ENCODE measurements around the gene TRNAU1AP.
"Not testable (repeated sequence)": the region's sequence is repeated elsewhere in the genome, so short reads cannot be mapped to it uniquely, and the experiment has no call there.

TRNAU1AP gene

GRCh38 chr1:28521502-28522164 lies 31.3 kb upstream of the TRNAU1AP start:
- no peak for DNase-seq (ENCODE audit: low spot score)

DNA sequence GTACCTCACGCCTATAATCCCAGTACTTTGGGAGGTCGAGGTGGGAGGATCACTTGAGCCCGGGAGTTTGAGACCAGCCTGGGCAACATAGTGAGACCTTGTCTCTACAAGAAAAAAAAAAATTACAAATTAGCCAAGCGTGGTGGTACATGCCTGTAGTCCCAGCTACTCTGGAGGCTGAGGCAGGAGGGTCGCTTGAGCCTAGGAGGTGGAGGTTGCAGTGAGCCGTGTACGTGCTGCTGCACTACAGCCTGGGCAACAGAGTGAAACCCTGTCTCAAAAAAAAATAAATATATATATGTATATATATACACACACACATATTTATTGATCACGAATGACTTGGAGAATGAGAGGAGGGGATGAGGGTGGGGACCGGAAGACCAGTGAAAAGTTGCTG lies 30.3 kb upstream of the TRNAU1AP start:
- DNase-seq (ENCODE audit: low spot score) = not testable (repeated sequence)

DNA sequence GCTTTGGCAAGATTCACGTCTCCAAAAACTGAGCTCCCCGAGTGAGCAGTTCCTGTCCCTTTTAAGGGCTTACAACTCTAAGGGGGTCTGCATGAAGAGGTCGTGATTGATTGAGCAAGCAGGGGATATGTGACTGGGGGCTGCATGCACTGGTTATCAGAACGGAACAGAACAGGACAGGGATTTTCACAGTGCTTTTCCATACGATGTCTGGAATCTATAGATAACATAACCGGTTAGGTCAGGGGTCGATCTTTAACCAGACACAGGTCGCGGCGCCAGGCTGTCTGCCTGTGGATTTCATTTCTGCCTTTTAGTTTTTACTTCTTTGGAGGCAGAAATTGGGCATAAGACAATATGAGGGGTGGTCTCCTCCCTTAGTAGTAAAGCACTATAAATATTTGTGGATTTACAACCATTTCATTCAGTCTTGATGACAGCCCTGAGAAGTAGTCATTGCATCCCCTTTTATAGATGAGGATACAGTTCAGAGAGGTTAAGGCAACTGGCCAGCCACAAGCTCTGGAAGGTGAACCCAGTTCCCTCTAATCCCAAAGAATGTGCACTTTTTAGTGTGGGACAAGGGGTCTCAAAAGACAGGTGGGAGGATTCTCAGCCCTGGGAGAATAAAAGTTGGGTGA lies 27.8 kb upstream of the TRNAU1AP start:
- DNase-seq (ENCODE audit: low spot score) = not testable (repeated sequence)

DNA sequence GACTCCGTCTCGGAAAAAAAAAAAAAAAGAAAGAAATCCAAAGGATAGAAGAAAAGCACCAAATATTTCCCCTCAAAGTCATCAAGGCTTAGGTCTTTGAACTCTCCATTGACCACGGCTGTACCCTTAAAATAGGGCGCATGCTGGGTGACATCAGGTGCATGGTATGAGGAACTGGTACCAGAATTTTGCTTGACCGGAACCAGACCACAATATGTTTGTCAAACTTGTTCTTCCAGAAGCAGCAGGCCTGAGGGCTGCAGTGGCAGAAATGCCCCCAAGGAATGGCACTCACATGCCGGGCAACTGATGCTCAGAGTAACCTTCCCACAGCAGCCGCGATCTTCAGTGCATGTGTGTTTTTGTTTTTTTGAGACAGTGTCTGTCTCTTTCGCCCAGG lies 26.0 kb upstream of the TRNAU1AP start:
- no peak for DNase-seq (ENCODE audit: low spot score)

- no peak for DNase-seq (ENCODE audit: low spot score)
Measured at GRCh38 chr1:28530456-28530855, 22.4 kb upstream of the TRNAU1AP start.

GRCh38 chr1:28534671-28535070 lies 18.2 kb upstream of the TRNAU1AP start:
- DNase-seq (ENCODE audit: low spot score) = no peak

DNA sequence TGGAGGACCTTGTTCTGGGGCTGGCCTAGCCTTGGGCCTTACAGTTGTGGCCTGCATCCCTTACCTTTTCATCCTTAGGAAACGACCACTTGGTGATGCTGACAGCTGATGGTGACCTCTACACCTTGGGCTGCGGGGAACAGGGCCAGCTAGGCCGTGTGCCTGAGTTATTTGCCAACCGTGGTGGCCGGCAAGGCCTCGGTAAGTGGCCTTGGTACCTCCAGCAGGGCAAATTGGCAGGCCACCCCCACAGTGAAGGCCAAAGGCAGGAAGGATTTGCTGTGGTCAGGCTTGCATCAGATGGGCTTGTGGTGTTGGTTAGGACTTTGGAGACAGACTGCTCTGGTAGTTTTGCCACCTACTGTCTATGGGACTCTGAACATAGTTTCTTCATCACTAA lies 17.7 kb upstream of the TRNAU1AP start:
- no peak for DNase-seq (ENCODE audit: low spot score)

DNA sequence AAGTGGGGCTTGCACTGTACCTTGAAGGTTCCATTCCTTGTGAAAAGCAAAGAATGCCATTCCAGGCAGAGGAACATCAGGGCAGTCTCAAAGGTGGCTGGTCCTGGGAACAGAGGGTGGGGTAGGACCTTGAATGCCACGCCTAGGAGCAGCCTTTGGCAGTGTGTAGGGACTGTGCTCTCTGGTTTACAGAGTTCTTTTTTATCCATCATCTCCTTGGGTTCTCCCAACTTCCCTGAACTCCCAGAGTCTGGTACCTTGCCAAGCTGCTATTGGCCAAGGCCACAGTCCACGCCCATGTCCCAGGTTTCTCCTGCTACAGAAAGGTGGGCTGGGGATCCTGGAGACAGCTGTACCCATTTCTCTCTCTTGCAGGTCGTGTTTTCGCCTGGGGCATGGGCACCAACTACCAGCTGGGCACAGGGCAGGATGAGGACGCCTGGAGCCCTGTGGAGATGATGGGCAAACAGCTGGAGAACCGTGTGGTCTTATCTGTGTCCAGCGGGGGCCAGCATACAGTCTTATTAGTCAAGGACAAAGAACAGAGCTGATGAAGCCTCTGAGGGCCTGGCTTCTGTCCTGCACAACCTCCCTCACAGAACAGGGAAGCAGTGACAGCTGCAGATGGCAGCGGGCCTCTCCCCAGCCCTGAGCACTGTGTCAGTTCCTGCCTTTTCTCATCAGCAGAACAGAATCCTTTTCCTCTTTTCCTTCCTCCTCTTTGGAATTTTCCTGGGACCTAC lies 15.3 kb upstream of the TRNAU1AP start:
- peak; percentile 63 for DNase-seq (ENCODE audit: low spot score)

- no peak for DNase-seq (ENCODE audit: low spot score)
Measured at GRCh38 chr1:28538286-28538685, 14.6 kb upstream of the TRNAU1AP start.

- no peak for DNase-seq (ENCODE audit: low spot score)
Measured at GRCh38 chr1:28540651-28541050, 12.2 kb upstream of the TRNAU1AP start.

DNA sequence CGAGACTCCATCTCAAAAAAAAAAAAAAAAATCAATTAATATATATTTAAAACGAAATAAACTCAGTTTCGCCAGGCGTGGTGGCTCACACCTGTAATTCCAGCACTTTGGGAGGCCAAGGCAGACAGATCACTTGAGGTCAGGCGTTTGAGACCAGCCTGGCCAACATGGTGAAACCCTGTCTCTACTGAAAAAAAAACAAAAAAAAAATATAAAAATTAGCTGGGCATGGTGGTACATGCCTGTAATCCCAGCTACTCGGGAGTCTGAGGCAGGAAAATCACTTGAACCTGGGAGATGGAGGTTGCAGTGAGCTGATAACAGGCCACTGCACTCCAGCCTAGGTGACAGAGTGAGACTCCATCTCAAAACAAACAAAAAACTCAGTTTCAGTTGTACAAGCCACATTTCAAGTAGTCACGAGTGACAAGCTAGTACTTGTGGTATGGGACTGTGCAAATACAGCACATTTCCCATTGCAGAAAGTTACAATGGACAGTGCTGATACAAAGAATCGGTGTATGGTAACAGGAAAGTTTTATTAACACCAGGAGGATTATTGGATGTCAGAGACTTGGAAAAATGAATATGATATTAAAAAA lies 11.4 kb upstream of the TRNAU1AP start:
- DNase-seq (ENCODE audit: low spot score) = not testable (repeated sequence)

GRCh38 chr1:28545246-28545628 lies 7.6 kb upstream of the TRNAU1AP start:
- DNase-seq (ENCODE audit: low spot score) = no peak

DNA sequence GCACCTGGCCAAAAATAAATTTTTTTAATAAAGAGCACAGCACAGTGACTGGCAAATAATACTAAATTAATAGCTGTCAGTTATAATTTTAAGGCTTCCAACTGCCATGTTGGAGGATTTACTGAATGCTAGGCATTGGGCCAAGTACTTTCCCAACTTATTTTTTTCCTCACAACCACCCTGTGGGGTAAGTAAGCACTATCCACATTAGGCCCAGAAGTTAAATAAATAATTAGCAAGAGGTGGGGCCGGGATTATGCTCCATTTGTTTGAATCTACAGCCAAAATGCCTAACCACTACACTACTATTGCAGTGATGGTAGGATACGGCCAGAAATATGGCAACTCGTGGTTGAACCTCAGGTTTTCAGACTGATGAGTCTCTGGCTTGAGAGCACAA lies 4.6 kb upstream of the TRNAU1AP start:
- no peak for DNase-seq (ENCODE audit: low spot score)

DNA sequence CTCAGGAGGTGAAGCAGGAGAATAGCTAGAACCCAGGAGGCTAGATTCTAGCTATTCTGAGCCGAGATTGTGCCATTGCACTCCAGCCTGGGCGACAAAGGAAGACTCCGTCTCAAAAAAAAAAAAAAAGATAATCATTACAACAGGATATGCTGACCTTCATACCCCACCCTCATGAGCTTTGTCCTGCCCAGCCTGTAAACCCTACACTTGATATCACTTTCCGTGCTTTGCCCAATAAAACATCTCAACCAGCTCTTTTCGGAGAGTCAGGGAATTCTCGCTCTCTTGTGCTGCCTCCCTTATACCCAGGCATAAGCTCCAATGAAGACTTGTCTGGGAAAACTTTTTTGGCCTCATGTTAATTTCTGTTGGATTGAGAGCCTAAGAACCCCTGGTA lies 1.5 kb upstream of the TRNAU1AP start:
- no peak for DNase-seq (ENCODE audit: low spot score)

- no peak for DNase-seq (ENCODE audit: low spot score)
Measured at GRCh38 chr1:28560886-28561285, 8.0 kb downstream of the TRNAU1AP start.

GRCh38 chr1:28564310-28564709 lies 11.4 kb downstream of the TRNAU1AP start:
- DNase-seq (ENCODE audit: low spot score) = no peak

DNA sequence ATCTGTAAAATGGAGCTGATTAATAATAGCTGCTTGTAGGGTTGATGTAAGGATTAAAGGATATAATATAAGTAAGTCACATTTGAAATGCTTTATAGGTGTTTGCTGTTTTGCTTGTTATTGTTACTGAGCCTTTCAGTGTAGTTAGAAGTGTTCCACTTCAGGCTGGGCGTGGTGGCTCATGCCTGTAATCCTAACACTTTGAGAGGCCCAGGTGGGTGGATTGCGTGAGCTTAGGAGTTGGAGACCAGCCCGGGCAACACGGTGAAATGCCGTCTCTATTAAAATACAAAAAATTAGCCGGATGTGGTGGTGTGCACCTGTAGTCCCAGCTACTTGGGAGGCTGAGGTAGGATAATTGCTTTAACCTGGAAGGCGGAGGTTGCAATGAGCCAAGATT lies 12.2 kb downstream of the TRNAU1AP start:
- DNase-seq (ENCODE audit: low spot score) = no peak

- no peak for DNase-seq (ENCODE audit: low spot score)
Measured at GRCh38 chr1:28565726-28566125, 12.8 kb downstream of the TRNAU1AP start.

- DNase-seq (ENCODE audit: low spot score) = no peak
Measured at GRCh38 chr1:28566931-28567330, 14.0 kb downstream of the TRNAU1AP start.

DNA sequence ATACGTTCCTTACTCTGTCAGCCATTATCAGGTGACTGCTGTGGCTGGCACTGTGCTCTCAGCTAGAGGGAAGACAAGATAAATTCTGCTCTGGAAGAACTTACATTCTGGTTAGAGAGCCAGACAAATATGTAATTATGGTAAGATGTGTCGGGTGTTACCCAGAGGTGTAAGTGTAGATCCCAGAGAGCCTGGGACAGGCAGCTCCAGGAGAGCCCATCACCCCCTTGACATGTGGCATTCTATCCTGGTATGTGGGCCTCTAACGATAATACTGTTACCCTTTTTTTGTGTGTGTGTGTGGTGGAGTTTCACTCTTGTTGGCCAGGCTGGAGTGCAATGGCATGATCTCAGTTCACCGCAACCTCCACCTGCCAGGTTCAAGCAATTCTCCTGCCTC lies 19.0 kb downstream of the TRNAU1AP start:
- DNase-seq (ENCODE audit: low spot score) = no peak

GRCh38 chr1:28572891-28573290 lies 20.0 kb downstream of the TRNAU1AP start:
- not testable (repeated sequence) for DNase-seq (ENCODE audit: low spot score)

DNA sequence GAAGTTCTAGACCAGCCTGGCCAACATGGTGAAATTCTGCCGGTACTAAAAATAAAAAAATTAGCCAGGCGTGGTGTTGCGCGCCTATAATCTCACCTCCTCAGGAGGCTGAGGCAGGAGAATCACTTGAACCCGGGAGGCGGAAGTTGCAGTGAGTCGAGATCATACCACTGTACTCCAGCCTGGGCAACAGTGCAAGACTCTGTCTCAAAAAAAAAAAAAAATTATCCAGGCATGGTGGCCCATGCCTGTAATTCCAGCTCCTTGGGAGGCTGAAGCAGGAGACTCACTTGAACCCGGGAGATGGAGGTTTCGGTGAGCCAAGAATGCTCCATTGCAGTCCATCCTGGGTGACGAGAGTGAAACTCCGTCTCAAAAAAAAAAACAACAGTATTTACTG lies 20.7 kb downstream of the TRNAU1AP start:
- DNase-seq (ENCODE audit: low spot score) = no peak
